GM18873 (cell line): ENCODE measurements around the gene YY1.

Experiments
- ATAC-seq: cut with Tn5 transposase; IDR thresholded peaks from one replicate; pipeline ENCODE4 v1.9.1; 2021; ENCODE audit warnings: mild to moderate bottlenecking, moderate library complexity, moderate number of reproducible peaks; ENCODE audit not compliant: unreplicated experiment, low FRiP score

Gene YY1

DNA sequence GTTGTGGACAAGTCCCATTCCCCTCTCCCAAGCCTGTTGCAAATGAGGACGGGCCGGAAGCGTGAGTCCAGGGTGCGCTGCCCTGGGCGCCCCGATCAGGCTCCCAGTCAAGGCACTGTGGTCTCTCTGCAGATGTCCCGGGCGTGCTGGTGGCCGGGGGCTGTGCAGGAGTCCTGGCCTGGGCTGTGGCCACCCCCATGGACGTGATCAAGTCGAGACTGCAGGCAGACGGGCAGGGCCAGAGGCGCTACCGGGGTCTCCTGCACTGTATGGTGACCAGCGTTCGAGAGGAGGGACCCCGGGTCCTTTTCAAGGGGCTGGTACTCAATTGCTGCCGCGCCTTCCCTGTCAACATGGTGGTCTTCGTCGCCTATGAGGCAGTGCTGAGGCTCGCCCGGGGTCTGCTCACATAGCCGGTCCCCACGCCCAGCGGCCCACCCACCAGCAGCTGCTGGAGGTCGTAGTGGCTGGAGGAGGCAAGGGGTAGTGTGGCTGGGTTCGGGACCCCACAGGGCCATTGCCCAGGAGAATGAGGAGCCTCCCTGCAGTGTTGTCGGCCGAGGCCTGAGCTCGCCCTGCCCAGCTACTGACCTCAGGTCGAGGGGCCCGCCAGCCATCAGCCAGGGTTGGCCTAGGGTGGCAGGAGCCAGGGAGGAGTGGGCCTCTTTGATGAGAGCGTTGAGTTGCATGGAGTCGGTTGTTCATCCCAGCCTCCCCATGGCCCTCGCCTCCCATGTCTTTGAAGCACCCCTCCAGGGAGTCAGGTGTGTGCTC lies 90.5 kb downstream of the YY1 start:
- no peak for ATAC-seq

DNA sequence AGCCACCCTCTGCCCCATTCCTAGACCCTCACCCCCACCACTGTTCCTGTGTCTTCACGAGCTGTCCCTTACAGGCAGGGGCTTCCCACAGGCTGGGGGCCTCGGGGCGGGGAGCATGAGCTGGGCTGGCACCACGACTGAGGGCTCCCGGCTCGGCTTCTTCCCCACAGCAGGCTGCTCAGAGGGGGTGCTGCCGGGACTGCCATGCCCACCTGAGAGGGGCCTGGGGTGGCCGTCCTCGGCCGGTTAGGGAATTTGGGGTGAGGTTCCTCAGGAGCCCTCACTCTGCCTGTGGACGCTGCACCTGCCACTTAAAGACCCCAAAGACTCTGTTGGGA lies 91.0 kb downstream of the YY1 start:
- no peak for ATAC-seq

GRCh38 chr14:100330388-100330931 lies 91.5 kb downstream of the YY1 start:
- no peak for ATAC-seq

DNA sequence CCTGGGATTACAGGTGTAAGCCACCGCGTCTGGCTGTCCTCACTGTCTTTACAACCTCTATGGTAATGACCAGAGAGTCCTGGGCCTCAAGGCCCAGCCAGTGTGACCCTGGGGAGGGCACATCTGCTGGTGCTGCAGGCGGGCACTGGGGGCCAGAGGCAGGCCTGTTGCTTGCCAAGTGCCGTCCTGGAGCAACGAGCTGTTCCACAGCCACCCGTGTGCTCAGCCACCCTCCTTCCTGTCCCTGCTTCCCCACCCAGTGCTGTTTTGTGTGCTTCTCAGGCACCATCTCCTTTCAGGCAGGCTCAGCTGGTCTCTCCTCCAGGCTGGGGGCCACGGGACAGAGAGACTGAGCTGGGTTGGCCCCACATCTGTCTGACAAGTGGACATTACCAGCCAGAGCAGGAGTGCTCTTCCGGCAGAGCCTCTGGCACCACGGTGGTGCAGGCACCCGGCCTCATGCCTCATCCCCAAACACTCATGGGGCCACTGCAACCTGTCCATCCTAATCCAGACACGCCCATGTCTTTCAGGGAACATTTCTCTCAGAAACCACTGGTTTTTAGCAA lies 93.2 kb downstream of the YY1 start:
- no peak for ATAC-seq
